SK-N-SH (cell line): Measurements from ENCODE around the gene MS4A4A. TPM values are rescaled to one million over a fixed set of nuclear protein-coding genes. Genes with fewer than 3 reads are reported as not detected.

ENCODE experiments used
- CTCF ChIA-PET: fragments of 300-600, 350-600 bp; formaldehyde crosslinking; extraction: SDS; loops from one replicate; lab custom pipeline; 2021; lab: Yijun Ruan, JAX
- POLR2A ChIA-PET: fragments of 350-600 bp; sonication (Branson Sonifier 250); formaldehyde crosslinking; extraction: SDS; loops from one replicate; lab custom pipeline; 2020; ENCODE audit warnings: antibody characterized with exemption, inconsistent platforms; lab: Yijun Ruan, JAX
- DNase-seq: peaks from one replicate; pipeline ENCODE4 v3.0.0; 2012
- H2AFZ ChIP-seq: fragments of 200-600 bp; sonication (generic); 2 replicates; pipeline ENCODE4 v1.8.1; 2016; ENCODE audit warnings: antibody characterized with exemption, mild to moderate bottlenecking, low read depth
- H3F3A ChIP-seq: fragments of 200-600 bp; sonication (generic); replicated peaks from 2 replicates; pipeline ENCODE3; 2016; ENCODE audit warnings: antibody characterized with exemption, mild to moderate bottlenecking; ENCODE audit not compliant: insufficient read depth
- H3K27ac ChIP-seq, 2 experiments: fragments of 200-500 bp in 1 of 2; fragments of 200-600 bp in 1 of 2; sonication (Bioruptor generic) in 1 of 2; sonication (generic), shearing (Covaris generic) in 1 of 2; 2 replicates each; pipeline versions ENCODE4 v1.5.1 to v1.6.1; 2014 to 2016; ENCODE audit warnings: low read depth in 2 of 2, inconsistent platforms in 1 of 2, low read length in 1 of 2, mild to moderate bottlenecking in 1 of 2, mixed read lengths in 1 of 2
- H3K27me3 ChIP-seq: fragments of 200-600 bp; sonication (generic), shearing (Covaris generic); 2 replicates; pipeline ENCODE4 v1.6.1; 2016; ENCODE audit warnings: mixed run types; ENCODE audit not compliant: insufficient read depth
- H3K36me3 ChIP-seq, 2 experiments: fragments of 200-500 bp in 1 of 2; fragments of 200-600 bp in 1 of 2; sonication (Bioruptor generic) in 1 of 2; sonication (generic) in 1 of 2; replicated peaks in 1 of 2; 2 replicates each; pipeline versions ENCODE3 to v1.5.1; 2014 to 2016; ENCODE audit warnings: low read length in 1 of 2, mild to moderate bottlenecking in 1 of 2; ENCODE audit not compliant: insufficient read depth in 2 of 2, control insufficient read depth in 1 of 2
- H3K4me1 ChIP-seq, 2 experiments: fragments of 200-500 bp in 1 of 2; fragments of 200-600 bp in 1 of 2; sonication (Bioruptor generic) in 1 of 2; sonication (generic), shearing (Covaris generic) in 1 of 2; 2 replicates each; pipeline versions ENCODE4 v1.5.1 to v1.6.1; 2014 to 2016; ENCODE audit warnings: low read depth in 1 of 2, low read length in 1 of 2, mixed run types in 1 of 2; ENCODE audit not compliant: insufficient read depth in 2 of 2, control insufficient read depth in 1 of 2
- H3K4me2 ChIP-seq: fragments of 200-600 bp; sonication (generic), shearing (Covaris generic); 2 replicates; pipeline ENCODE4 v1.6.1; 2017; ENCODE audit warnings: mixed run types
- H3K4me3 ChIP-seq, 2 experiments: fragments of 200-500 bp in 1 of 2; fragments of 200-600 bp in 1 of 2; sonication (Bioruptor generic) in 1 of 2; sonication (generic), shearing (Covaris generic) in 1 of 2; 2 replicates each; pipeline versions ENCODE4 v1.5.1 to v1.8.1; 2014 to 2016; ENCODE audit warnings: low read depth in 2 of 2, inconsistent platforms in 1 of 2, low read length in 1 of 2, mild to moderate bottlenecking in 1 of 2, mixed read lengths in 1 of 2, moderate library complexity in 1 of 2
- H3K79me2 ChIP-seq: fragments of 200-600 bp; sonication (generic); 2 replicates; pipeline ENCODE4 v1.8.1; 2017; ENCODE audit warnings: mild to moderate bottlenecking; ENCODE audit not compliant: insufficient read depth
- H3K9ac ChIP-seq: fragments of 200-600 bp; sonication (generic); 2 replicates; pipeline ENCODE4 v1.6.1; 2017; ENCODE audit warnings: mixed run types
- H3K9me2 ChIP-seq: fragments of 200-600 bp; sonication (generic); 2 replicates; pipeline ENCODE4 v1.6.1; 2017; ENCODE audit warnings: mixed run types
- H3K9me3 ChIP-seq: fragments of 200-600 bp; sonication (generic); 2 replicates; pipeline ENCODE4 v1.6.1; 2017; ENCODE audit warnings: mixed run types, mild to moderate bottlenecking, moderate library complexity
- H4K20me1 ChIP-seq: fragments of 200-600 bp; sonication (generic); 2 replicates; pipeline ENCODE4 v1.6.1; 2017; ENCODE audit warnings: mild to moderate bottlenecking, mixed run types; ENCODE audit not compliant: insufficient read depth
- CHD2 ChIP-seq: fragments of 150-350 bp; IDR thresholded peaks from 2 replicates; pipeline ENCODE4 v1.6.1; 2018; ENCODE audit warnings: low read length; ENCODE audit not compliant: partially characterized antibody
- ELF1 ChIP-seq: IDR thresholded peaks from 2 replicates; pipeline ENCODE4 v1.4.0; 2012
- EZH2phosphoT487 ChIP-seq: fragments of 200-600 bp; sonication (generic); IDR thresholded peaks from 2 replicates; pipeline ENCODE4 v1.6.1; 2017; ENCODE audit warnings: low read depth, mixed run types, mild to moderate bottlenecking, antibody characterized with exemption, moderate library complexity, borderline replicate concordance
- MXI1 ChIP-seq: IDR thresholded peaks from 2 replicates; pipeline ENCODE4 v1.6.1; 2012; ENCODE audit warnings: mild to moderate bottlenecking, low read depth, low read length, improper control_type of control experiment
- RAD21 ChIP-seq: IDR thresholded peaks from 2 replicates; pipeline ENCODE4 v1.6.1; 2012; ENCODE audit warnings: mild to moderate bottlenecking, low read length
- RCOR1 ChIP-seq: fragments of 150-350 bp; IDR thresholded peaks from 2 replicates; pipeline ENCODE4 v1.6.1; 2017; ENCODE audit warnings: antibody characterized with exemption, low read length
- SIN3A ChIP-seq: IDR thresholded peaks from 2 replicates; pipeline ENCODE4 v1.6.1; 2012; ENCODE audit warnings: low read depth, mild to moderate bottlenecking, low read length, moderate library complexity, borderline replicate concordance
- SMC3 ChIP-seq: IDR thresholded peaks from 2 replicates; pipeline ENCODE4 v1.6.1; 2012; ENCODE audit warnings: low read depth, low read length, improper control_type of control experiment
- TCF12 ChIP-seq: IDR thresholded peaks from 2 replicates; pipeline ENCODE4 v1.4.0; 2012
- WGBS: methylation state at CpG from one replicate; pipeline ENCODE4 v1.1.6; 2017; ENCODE audit warnings: low lambda C conversion rate; 5-methylcytosine and 5-hydroxymethylcytosine counted together
- polyA plus RNA-seq, 3 experiments: library from polyadenylated mRNA; depleted of rRNA; stranded (reverse); fragments of >200 nt; gene quantifications; 2 replicates each; pipeline ENCODE4 v1.2.3, GENCODE V29; 2012
- TF ChIP-seq, protein P1 (sequence below): IDR thresholded peaks from 2 replicates; pipeline ENCODE4 v1.4.0; 2012; ENCODE audit warnings: low read depth
- TF ChIP-seq, protein P2 (sequence below): IDR thresholded peaks from 2 replicates; pipeline ENCODE4 v1.4.0; 2012; ENCODE audit warnings: low read depth, borderline replicate concordance
- TF ChIP-seq, protein P3 (sequence below): IDR thresholded peaks from 2 replicates; pipeline ENCODE4 v1.6.1; 2012; ENCODE audit warnings: mild to moderate bottlenecking, low read depth, low read length, moderate library complexity
- TF ChIP-seq, protein P4 (sequence below): fragments of 200-600 bp; sonication (generic); IDR thresholded peaks from 2 replicates; pipeline ENCODE4 v1.6.1; 2017; ENCODE audit warnings: antibody characterized with exemption, mild to moderate bottlenecking, moderate library complexity
- TF ChIP-seq, protein P5 (sequence below): IDR thresholded peaks from 2 replicates; pipeline ENCODE4; 2012

MS4A4A gene
- polyA plus RNA-seq, 1 of the 3 experiments (the other 2 are of a cell fraction): not detected

DNA sequence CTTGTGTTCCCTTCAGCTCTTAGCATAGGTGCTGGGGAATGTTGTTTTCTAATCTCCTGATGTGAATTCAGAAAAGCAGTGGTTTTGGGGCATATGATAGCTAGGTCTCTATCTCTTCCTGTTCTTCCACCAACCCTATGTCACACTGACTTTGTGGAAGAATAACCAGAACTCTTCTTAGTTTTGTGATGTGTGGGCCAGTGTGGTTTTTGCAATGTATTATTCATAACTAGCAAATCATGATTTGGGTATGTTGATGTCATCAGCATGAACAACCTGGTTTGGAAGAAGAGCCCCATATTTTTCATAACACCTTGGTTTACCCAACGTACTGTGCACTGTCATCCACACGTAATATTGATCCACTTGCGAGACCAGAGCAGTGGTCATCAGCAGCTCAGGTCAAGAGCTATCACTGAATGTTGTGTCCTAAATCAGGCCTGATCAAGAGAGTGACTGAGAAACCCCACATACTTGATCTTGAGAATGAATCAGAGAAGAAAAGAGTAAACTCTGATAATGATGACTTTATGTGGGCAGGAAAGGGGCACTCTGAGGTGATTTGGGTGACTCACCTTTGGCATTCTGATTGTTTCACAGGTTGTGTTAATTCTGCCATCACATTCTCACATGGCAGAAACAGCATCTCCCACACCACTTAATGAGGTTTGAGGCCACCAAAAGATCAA lies 27.2 kb downstream of the MS4A4A start:
- ChIA-PET POLR2A (no interaction called here), CTCF (interaction anchor here (0.7 kb wide), 1 partner anchor 56 kb away, joined by 3 read pairs; no protein-coding TSS in a partner anchor)
- Histone ChIP-seq H3K9me2 (no peaks in the 10 kb centered on the region), H3K4me3 (no peak overlapping the region), H3F3A (no peaks in the 10 kb centered on the region), H3K79me2 (no peaks in the 10 kb centered on the region)
- 0% methylated on average over 3 of the region's 3 CpGs for WGBS
- TF ChIP-seq, protein P1, sequence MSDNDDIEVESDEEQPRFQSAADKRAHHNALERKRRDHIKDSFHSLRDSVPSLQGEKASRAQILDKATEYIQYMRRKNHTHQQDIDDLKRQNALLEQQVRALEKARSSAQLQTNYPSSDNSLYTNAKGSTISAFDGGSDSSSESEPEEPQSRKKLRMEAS: no peak
- TF ChIP-seq, protein P2, sequence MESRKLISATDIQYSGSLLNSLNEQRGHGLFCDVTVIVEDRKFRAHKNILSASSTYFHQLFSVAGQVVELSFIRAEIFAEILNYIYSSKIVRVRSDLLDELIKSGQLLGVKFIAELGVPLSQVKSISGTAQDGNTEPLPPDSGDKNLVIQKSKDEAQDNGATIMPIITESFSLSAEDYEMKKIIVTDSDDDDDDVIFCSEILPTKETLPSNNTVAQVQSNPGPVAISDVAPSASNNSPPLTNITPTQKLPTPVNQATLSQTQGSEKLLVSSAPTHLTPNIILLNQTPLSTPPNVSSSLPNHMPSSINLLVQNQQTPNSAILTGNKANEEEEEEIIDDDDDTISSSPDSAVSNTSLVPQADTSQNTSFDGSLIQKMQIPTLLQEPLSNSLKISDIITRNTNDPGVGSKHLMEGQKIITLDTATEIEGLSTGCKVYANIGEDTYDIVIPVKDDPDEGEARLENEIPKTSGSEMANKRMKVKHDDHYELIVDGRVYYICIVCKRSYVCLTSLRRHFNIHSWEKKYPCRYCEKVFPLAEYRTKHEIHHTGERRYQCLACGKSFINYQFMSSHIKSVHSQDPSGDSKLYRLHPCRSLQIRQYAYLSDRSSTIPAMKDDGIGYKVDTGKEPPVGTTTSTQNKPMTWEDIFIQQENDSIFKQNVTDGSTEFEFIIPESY: no peak
- TF ChIP-seq, protein P3, sequence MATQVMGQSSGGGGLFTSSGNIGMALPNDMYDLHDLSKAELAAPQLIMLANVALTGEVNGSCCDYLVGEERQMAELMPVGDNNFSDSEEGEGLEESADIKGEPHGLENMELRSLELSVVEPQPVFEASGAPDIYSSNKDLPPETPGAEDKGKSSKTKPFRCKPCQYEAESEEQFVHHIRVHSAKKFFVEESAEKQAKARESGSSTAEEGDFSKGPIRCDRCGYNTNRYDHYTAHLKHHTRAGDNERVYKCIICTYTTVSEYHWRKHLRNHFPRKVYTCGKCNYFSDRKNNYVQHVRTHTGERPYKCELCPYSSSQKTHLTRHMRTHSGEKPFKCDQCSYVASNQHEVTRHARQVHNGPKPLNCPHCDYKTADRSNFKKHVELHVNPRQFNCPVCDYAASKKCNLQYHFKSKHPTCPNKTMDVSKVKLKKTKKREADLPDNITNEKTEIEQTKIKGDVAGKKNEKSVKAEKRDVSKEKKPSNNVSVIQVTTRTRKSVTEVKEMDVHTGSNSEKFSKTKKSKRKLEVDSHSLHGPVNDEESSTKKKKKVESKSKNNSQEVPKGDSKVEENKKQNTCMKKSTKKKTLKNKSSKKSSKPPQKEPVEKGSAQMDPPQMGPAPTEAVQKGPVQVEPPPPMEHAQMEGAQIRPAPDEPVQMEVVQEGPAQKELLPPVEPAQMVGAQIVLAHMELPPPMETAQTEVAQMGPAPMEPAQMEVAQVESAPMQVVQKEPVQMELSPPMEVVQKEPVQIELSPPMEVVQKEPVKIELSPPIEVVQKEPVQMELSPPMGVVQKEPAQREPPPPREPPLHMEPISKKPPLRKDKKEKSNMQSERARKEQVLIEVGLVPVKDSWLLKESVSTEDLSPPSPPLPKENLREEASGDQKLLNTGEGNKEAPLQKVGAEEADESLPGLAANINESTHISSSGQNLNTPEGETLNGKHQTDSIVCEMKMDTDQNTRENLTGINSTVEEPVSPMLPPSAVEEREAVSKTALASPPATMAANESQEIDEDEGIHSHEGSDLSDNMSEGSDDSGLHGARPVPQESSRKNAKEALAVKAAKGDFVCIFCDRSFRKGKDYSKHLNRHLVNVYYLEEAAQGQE: no peak
- TF ChIP-seq MXI1 (no peak), SMC3 (no peak), RCOR1 (no peak), EZH2phosphoT487 (no peak), SIN3A (no peak), RAD21 (no peak), CHD2 (no peak), ELF1 (no peak), TCF12 (no peak)
- TF ChIP-seq, protein P4, sequence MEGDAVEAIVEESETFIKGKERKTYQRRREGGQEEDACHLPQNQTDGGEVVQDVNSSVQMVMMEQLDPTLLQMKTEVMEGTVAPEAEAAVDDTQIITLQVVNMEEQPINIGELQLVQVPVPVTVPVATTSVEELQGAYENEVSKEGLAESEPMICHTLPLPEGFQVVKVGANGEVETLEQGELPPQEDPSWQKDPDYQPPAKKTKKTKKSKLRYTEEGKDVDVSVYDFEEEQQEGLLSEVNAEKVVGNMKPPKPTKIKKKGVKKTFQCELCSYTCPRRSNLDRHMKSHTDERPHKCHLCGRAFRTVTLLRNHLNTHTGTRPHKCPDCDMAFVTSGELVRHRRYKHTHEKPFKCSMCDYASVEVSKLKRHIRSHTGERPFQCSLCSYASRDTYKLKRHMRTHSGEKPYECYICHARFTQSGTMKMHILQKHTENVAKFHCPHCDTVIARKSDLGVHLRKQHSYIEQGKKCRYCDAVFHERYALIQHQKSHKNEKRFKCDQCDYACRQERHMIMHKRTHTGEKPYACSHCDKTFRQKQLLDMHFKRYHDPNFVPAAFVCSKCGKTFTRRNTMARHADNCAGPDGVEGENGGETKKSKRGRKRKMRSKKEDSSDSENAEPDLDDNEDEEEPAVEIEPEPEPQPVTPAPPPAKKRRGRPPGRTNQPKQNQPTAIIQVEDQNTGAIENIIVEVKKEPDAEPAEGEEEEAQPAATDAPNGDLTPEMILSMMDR: no peak
- TF ChIP-seq, protein P5, sequence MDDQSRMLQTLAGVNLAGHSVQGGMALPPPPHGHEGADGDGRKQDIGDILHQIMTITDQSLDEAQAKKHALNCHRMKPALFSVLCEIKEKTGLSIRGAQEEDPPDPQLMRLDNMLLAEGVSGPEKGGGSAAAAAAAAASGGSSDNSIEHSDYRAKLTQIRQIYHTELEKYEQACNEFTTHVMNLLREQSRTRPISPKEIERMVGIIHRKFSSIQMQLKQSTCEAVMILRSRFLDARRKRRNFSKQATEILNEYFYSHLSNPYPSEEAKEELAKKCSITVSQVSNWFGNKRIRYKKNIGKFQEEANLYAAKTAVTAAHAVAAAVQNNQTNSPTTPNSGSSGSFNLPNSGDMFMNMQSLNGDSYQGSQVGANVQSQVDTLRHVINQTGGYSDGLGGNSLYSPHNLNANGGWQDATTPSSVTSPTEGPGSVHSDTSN: no peak
- TF ChIP-seq, all 33 proteins: peak for 0
- Histone ChIP-seq H3K9ac (no peak overlapping the region), H3K36me3 (no peaks in the 10 kb centered on the region), H3K4me2 (no peak overlapping the region), H3K4me1 (no peaks in the 10 kb centered on the region), H3K9me3 (no peaks in the 10 kb centered on the region), H3K27me3 (no peaks in the 10 kb centered on the region), H3K27ac (no peak overlapping the region), H2AFZ (no peak overlapping the region), H4K20me1 (no peaks in the 10 kb centered on the region)
- no peak for DNase-seq
